ENCODE results near the gene ERF.

The ERF gene

DNA sequence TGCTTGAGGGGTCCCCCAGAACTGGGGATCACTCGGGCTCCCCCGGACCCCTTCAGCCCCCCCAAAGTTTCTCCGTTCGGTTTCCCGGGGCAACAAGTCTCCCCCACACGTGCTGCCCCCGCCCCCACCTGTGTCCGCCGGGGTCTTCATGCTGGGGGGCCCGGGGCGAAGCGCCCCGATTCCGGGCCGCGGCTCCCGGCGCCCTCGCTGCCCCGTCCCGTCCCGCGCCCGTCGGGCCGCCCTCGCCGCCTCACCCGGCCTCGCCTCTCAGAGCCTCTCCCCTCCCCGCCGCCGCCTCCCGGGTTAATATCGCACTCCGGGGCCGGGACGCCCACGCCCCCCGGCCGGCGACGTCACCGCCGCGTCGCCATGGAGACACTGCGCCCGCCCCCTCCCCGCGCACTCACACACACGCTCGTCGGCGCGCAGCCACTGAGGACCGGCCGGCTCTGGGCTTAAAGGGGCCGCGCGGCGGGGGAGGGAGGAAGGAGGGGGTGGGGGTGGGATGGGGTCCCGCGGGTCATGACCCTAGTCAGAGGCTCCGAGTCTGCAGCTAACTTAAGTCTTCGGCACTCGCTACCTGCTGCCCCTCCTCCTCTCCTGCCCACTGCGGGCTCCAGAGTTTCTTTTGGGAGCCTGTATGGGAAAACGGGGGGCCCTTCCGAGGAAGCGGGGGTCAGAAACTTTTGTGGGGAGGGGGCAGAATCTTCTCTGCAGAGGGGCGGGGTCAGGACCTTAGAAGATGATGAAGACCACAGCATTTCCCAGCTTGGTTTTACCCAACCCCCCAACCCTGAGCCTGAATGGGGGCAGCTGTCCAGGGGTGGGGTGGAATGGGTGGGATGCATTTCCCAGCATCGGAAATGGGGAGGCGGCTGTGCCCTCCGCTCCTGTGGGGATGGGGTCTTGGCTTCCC is at the start of gene ERF:
ERF (minus strand) TSS at position 279 of the 916 bp plus-strand sequence; CDS start at position 150, 129 bp downstream.
- DNase-seq, result peak; percentile 85

DNA sequence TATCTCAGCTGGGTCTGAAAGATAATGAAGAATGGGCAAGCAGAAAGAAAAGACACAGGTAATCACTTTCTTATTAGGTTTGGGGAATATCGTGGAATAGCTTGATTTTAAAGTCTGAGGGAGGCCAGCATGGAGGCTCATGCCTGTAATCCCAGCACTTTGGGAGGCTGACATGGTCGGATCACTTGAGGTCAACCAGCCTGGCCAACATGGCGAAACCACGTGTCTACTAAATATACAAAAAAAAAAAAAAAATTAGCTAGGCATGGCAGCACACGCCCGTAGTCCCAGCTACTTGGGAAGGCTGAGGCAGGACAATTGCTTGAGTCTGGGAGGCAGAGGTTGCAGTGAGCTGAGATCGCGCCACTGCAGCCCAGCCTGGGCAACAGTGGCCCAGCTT is 48.9 kb upstream of the ERF start:
- no peak for DNase-seq

DNA sequence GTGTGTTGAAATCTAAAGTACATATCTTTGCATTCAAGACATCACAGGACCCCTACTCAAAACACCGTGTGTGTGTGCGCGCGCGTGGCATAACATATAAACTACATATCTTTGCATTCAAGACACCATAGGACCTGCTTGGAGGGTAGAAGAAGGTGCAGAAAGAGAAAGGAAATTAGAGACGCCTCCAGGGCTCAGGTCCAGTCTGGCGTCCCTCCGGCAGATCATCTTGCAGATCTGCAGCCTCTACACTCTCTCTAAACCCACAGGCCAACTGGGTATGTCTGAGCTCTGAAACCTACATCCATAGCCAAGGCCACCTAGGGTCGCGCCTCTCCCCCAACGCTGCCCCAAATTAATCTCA is 48.2 kb upstream of the ERF start:
- DNase-seq, result no peak

DNA sequence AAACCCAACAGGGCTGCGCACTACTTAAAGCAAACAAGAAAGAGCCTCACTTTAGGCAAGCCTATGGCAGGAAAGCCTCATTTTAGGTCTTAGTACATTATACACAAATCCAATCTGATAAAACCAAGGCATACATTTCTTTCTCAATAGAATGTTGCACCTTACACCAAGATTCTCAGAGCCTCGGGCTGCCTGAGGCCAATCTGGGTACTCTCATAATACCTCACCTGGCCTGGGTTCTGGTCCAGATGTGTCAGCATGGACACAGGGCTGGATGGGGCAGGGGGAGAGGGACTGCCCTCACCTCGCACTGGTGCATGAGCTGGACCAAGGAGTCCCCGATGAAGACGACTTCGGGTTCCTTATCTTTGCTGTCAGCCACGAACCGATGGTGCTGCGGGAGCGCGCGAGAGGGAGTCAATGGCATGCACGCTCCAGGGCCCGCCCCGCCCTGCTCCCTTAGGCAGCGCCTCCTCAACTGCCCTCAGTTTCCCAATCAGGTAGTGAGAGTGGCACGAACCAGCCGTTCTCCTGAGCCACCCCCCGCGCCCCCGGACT is 46.8 kb upstream of the ERF start, which contains the start of gene PRR19:
PRR19 (plus strand) TSS at position 487 of the 558 bp plus-strand sequence. CDS start 7,453 bp downstream, outside the sequence.
- no peak for DNase-seq

DNA sequence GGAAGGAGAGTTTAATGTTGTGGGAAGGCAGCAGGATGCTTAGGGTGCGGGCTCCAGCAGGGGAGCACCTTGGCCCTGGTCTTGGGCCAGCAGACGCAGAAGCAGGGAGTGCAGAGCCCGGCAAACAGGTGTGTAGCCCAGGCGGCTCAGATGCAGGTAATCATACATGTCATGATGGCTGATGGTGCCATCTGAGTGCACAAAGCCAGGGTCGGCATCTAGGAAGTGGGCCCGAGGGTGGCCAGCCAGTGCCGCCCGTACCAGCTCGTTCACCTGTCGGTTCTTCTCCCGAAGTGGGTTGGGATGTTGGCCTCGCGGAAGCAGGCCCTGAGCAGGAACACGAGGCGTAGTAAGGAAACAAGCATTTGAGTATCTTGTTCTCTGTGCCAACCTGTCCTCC is 42.1 kb upstream of the ERF start:
- DNase-seq, result no peak

DNA sequence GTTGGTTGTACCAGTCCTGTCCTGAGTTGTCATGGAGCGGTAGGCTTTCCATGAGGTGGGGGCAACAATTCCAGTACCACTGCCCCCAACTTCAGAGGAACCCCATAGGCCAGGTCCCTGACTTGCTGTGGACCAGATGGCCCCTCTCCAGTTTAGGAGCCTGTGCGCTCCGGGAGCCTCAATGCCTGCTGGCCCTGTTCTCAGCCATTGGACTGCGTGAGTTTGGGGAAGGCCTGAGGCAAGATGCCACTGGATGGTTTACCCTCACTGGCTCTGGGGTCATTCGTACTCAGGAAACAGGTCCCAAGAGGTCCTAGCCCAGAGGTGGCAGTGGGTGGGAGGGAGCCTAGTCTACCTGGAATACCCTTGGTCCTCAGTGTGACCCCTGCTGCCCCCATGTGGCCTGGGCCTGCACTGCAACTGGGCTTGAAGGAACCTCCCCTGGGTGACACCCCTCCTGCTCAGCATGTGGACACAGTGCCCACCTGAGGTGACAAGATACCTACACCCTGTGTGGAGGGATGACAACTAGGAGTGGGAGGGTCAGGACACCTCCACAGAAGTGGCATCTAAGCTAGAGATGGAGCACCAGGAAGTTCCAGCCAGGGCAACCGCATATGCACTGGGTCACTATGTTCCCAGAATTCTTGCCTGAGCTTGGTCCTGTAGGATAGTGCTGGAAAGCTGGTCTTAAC is 41.0 kb upstream of the ERF start:
- peak; percentile 57 for DNase-seq

DNA sequence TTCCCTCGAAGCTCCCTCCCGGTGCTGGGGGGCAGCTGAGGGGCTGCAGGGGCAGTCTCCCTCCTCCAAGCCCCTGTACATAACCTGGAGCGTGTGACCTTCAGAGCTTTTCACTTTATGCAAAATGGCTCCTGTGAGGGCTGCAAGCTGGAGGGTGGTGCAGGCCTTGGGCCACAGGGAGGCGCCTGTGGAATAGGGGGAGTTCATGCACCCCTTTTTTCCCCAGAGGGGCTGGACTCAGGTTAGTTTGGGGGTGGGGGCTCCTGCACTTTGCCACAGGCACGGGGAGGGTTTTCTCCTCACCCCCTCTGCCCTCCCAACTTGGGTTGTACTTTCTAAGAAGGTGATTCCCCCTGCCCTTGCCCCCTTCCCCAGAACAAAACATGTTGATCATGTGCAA is 40.4 kb upstream of the ERF start:
- DNase-seq, result no peak

DNA sequence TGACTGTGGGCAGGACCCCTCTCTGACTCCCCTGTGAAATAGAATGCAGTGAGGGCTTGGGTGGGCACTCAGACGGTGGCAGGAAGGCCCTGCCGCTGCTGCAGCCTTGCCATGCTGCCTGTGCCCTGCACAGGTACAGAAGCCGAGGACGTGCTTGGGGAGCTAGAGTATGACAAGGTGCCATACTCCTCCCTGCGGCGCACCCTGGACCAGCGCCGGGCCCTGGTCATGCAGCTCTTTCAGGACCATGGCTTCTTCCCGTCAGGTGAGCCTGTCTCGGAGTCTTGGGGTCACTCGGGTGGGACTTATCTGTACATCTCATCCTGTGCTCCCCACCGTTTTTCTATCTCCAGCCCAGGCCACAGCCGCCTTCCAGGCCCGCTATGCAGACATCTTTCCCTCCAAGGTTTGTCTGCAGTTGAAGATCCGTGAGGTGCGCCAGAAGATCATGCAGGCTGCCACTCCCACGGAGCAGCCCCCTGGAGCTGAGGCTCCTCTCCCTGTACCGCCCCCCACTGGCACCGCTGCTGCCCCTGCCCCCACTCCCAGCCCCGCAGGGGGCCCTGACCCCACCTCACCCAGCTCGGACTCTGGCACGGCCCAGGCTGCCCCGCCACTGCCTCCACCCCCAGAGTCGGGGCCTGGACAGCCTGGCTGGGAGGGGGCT is 39.7 kb upstream of the ERF start:
- DNase-seq, result no peak

DNA sequence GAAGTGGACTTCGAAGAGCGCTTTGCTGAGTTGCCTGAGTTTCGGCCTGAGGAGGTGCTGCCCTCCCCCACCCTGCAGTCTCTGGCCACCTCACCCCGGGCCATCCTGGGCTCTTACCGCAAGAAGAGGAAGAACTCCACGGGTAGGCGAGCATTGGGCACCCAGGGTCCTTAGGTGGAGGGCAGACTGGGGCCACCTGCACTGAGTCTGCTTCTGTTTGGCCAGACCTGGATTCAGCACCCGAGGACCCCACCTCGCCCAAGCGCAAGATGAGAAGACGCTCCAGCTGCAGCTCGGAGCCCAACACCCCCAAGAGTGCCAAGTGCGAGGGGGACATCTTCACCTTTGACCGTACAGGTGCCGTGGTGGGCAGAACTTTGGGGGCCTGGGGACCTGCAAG is 39.0 kb upstream of the ERF start:
- no peak for DNase-seq

DNA sequence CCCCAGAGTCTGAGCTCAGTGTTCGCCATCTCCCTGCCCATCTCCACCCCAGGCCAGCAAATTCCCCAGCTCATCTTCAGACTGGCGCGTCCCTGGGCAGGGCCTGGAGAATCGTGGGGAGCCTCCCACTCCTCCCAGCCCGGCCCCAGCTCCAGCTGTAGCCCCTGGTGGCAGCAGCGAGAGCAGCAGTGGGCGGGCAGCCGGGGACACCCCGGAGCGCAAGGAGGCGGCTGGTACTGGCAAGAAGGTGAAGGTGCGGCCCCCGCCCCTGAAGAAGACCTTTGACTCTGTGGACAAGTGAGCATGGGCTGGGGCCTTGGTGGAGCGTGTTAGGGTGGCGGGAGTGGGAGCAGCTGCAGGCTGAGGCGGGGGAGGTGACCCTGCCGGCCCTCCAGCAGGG is 38.6 kb upstream of the ERF start:
- no peak for DNase-seq

DNA sequence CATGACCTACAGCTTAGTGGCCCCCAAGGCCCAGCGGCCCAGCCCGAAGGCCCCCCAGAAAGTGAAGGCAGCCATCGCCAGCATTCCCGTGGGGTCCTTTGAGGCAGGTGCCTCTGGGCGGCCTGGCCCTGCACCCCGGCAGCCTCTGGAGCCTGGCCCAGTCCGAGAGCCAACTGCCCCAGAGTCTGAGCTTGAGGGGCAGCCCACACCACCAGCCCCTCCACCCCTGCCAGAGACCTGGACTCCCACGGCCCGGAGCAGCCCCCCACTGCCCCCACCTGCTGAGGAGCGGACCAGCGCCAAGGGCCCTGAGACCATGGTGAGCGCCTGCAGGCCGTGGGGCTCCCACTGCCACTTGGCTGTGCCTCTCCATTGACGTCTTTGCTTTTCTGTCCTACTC is 38.0 kb upstream of the ERF start:
- no peak for DNase-seq

DNA sequence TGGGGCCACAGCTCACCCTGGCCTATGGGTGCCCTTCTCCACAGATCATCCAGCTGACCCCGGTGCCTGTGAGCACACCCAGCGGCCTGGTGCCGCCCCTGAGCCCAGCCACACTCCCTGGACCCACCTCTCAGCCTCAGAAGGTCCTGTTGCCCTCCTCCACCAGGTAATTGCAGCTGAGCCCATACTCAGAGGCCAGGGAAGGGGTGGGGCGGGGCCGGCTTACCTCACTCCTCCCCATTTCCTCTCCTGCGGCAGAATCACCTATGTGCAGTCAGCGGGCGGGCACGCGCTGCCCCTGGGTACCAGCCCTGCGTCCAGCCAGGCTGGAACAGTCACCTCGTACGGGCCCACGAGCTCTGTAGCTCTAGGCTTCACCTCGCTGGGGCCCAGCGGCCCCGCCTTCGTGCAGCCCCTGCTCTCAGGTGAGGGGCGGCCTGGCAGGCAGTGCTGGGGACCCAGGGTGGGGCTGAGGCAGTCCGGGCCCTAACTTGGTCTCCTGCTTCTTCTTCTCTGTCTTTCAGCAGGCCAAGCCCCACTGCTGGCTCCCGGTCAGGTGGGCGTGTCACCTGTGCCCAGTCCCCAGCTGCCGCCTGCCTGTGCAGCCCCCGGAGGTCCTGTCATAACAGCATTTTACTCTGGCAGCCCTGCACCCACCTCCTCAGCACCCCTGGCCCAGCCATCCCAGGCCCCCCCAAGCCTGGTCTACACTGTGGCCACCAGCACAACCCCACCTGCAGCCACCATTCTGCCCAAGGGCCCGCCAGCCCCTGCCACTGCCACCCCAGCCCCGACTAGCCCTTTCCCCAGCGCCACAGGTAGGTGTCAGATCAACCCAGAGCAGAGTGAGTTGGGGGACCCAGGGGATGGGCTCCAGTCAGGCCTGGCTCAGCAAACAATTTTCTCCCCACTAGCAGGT is 37.4 kb upstream of the ERF start:
- DNase-seq, result no peak

DNA sequence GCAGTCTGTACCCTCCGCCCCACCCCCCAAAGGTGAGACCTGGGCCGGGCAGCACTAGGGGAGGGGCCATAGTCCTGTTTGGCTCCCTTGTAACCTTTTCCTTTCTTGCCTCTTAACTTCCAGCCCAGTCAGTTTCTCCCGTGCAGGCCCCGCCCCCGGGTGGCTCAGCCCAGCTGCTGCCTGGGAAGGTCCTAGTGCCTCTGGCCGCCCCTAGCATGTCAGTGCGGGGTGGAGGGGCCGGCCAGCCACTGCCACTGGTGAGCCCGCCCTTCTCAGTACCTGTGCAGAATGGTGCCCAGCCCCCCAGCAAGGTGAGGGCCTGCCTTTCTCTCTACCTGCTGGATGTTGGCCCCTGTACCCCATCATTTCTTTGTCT is 36.5 kb upstream of the ERF start:
- DNase-seq, result no peak

DNA sequence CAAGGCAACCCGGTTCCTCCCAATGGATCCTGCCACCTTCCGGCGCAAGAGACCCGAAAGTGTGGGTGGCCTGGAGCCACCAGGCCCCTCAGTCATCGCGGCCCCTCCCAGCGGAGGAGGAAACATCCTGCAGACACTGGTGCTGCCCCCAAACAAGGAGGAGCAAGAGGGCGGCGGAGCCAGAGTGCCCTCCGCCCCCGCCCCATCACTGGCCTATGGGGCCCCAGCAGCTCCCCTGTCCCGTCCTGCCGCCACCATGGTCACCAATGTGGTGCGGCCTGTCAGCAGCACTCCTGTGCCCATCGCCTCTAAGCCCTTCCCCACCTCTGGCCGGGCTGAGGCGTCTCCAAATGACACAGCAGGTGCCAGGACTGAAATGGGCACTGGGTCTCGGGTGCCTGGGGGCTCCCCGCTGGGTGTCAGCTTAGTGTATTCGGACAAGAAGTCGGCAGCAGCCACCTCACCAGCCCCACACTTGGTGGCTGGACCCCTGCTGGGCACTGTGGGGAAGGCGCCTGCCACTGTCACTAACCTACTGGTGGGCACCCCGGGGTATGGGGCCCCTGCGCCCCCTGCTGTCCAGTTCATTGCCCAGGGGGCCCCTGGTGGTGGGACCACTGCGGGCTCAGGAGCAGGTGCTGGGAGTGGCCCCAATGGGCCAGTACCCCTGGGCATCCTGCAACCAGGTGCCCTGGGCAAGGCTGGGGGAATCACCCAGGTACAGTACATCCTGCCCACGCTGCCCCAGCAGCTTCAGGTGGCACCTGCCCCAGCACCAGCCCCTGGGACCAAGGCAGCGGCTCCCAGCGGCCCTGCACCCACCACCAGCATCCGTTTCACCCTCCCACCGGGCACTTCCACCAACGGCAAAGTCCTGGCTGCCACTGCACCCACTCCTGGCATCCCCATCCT is 35.9 kb upstream of the ERF start:
- DNase-seq, result peak; percentile 33

DNA sequence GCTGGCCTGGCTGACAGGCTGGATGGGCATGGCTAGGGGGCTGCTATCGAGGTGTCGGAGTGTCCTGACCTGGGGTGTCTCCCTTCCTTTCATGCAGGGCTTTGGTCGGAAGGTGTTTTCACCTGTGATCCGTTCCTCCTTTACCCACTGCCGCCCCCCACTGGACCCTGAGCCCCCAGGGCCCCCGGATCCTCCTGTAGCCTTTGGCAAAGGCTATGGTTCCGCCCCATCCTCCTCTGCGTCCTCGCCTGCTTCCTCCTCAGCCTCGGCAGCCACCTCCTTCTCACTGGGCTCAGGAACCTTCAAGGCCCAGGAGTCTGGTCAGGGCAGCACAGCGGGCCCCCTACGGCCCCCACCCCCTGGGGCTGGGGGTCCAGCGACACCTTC is 35.2 kb upstream of the ERF start:
- no peak for DNase-seq

DNA sequence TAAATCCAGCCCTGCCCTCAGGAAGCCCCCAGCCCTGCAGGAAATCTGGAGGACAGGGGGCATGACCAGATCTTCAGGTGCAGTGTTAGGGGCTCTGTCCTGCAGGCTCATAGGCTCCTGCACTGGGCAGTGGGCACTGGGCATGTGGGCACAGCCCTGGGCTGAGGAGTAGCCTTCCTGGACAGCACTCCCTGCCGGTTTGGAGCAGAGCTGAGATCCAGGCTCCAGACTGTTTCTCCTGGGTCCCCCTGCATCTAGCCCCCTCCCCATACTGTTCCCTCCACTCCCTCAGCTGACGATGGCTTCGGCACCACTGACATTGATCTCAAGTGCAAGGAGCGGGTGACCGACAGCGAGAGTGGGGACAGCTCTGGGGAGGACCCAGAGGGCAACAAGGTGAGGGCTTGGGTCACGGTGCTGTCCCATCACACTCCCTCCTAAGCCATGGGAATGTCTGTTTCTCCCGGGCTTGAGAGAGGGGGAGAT is 34.7 kb upstream of the ERF start:
- no peak for DNase-seq

DNA sequence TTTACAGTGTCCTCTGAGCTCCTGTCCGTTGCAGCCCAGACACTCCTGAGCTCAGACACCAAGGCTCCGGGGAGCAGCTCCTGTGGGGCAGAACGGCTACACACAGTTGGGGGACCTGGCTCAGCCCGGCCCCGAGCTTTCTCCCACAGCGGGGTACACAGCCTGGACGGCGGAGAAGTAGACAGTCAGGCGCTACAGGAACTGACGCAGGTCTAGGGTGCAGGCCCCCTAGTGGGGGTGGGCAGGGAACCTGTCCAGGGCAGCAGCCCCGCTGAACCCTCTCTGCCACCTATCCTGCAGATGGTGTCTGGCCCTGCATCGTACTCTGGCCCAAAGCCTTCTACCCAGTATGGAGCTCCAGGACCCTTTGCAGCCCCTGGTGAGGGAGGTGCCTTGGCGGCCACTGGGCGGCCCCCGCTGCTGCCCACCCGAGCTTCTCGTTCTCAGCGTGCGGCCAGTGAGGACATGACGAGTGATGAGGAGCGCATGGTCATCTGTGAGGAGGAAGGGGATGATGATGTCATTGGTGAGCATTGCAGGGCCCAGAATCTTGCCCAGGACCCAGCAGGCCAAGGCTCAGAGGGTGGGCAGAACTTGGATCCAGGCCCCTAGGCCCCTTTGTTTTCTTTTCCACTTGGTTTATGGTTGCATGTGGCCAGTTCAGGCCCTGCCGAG is 34.1 kb upstream of the ERF start:
- no peak for DNase-seq

DNA sequence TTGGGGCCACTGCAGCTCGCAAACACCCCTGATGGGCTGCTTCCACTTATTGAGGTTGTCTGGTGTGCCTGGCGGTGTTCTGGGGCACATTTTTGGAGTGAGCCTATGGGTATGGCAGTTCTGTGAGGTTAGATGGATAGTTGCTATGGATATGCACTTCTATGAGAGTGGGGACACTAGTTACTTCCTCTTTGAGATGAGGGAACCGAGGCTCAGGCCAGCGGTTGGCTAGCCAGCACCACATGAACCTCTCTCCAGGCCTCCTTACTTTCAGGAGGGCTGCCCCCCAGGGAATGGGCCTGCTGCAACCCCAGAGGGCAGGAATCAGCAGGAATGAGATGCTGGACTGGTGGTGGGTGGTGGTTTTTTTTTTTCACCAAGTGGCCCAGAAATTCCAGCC is 33.5 kb upstream of the ERF start:
- DNase-seq, result peak; percentile 89

DNA sequence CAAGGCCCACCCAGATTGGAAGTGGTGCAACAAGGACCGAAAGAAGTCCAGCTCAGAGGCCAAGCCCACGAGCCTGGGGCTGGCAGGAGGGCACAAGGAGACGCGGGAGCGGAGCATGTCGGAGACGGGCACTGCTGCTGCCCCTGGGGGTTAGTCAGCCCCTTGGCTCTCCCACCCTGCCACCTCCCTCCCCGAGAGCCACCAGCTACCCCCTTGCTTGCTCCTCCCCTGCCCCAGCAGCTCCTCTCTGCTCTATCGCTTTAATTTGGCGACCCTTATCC is 32.8 kb upstream of the ERF start:
- no peak for DNase-seq

DNA sequence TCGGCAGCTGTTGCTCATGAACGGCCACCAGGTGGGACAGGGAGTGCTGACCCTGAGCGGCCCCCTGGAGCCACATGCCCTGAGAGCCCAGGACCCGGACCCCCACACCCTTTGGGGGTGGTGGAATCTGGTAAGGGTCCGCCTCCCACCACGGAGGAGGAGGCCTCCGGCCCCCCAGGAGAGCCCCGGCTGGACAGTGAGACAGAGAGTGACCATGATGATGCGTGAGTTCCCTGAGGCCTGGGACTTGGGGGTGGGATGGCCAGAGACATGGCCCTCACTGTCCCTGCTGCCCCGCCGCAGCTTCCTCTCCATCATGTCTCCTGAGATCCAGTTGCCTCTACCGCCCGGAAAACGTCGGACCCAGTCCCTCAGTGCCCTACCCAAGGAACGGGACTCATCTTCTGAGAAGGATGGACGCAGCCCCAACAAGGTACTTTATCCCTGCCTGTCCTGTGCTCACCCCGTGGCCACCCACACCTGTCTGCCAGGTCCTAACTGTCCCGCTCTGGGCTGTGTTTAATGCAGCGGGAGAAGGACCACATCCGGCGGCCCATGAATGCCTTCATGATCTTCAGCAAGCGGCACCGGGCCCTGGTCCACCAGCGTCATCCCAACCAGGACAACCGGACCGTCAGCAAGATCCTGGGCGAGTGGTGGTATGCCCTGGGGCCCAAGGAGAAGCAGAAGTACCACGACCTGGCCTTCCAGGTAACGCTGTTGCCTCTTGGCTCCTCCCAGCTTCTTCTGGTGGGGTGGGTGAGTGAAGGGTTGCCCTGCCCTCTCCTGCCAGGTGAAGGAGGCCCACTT is 32.3 kb upstream of the ERF start:
- no peak for DNase-seq

All from MV-4-11 (cell line).